Measurements from ENCODE around the gene ICA1.

DNA sequence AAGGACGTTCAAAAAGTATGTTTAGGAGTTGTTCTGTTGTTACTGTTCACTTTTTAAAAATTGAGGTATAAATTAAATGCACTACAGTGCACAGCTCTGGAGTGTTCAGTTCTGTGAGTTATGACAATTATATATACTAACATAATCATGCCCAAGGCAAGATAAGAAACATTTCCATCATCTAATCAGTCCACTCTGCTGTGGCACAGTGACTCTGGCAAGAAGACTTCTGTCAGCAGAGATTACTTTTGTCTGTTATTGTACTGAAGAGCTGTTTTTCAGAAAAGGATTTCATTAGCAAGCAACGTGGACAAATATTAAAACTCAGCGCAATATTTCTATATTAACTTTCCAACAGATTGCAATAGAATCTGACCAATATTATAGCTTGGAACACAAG, 32.0 kb downstream of the ICA1 start:
- TF ChIP-seq POLR2A (IDR thresholded peaks at IDR 0.05), result no peak
- no peak for TF ChIP-seq POLR2AphosphoS5 (IDR thresholded peaks at IDR 0.05)
- TF ChIP-seq, protein P1, sequence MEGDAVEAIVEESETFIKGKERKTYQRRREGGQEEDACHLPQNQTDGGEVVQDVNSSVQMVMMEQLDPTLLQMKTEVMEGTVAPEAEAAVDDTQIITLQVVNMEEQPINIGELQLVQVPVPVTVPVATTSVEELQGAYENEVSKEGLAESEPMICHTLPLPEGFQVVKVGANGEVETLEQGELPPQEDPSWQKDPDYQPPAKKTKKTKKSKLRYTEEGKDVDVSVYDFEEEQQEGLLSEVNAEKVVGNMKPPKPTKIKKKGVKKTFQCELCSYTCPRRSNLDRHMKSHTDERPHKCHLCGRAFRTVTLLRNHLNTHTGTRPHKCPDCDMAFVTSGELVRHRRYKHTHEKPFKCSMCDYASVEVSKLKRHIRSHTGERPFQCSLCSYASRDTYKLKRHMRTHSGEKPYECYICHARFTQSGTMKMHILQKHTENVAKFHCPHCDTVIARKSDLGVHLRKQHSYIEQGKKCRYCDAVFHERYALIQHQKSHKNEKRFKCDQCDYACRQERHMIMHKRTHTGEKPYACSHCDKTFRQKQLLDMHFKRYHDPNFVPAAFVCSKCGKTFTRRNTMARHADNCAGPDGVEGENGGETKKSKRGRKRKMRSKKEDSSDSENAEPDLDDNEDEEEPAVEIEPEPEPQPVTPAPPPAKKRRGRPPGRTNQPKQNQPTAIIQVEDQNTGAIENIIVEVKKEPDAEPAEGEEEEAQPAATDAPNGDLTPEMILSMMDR (IDR thresholded peaks at IDR 0.05), result no peak

All from sigmoid colon (tissue), 4 donors.